HEK293T (cell line): ENCODE data around the gene EVI2B.

Experiments used
- BHLHE40 ChIP-seq: fragments of 450-650 bp; IDR thresholded peaks from 2 replicates; pipeline ENCODE4 v1.6.1; 2016; ENCODE audit warnings: mild to moderate bottlenecking, moderate library complexity, borderline replicate concordance
- FOXK2 ChIP-seq: fragments of 450-650 bp; IDR thresholded peaks from 2 replicates; pipeline ENCODE4 v1.6.1; 2016; ENCODE audit warnings: mild to moderate bottlenecking
- TARDBP ChIP-seq: fragments of 450-650 bp; IDR thresholded peaks from 2 replicates; pipeline ENCODE4 v1.6.1; 2016

DNA sequence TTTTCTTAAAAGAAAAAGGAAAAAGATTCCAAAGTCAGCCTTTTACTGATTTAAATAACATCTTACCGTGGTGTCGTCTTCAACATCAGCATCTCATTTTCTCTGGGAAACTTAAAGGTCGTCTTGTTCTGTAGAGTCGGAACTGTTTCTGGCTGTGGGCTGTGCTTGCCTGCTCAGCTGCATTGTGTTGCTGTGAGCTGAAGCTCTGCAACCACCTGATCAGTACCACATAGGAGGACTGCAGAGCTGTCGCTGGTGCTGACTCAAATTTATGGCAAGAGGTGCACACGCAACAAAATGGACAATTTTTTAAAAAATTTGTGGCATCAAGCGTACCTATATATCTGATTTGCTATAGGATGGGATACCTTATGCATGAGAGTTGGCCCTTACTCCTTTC, 16.8 kb downstream of the EVI2B start, which contains the start of gene OMG:
- TF ChIP-seq TARDBP (no peak), BHLHE40 (no peak), FOXK2 (no peak)
